ENCODE measurements around the gene ZNF652.
A peak's percentile ranks its signal among the peaks of the same experiment; 100 is the strongest.

ZNF652 gene

DNA sequence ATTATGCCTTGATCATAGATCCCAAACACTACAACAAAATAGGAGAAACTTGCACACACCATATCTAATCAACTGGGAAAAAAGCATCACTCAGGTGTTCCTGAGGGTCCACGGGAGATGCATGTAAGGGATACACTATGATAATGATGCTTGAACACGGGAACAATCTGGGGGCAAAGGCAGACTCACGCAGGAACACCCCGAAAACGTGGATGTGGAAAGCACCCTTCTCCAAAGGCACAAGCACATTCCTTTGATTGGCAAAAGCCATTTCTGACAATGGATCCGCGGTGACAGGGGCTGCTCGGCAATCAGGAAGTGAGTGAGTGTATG is 1.3 kb downstream of the ZNF652 start:
- TF ChIP-seq, protein P1, sequence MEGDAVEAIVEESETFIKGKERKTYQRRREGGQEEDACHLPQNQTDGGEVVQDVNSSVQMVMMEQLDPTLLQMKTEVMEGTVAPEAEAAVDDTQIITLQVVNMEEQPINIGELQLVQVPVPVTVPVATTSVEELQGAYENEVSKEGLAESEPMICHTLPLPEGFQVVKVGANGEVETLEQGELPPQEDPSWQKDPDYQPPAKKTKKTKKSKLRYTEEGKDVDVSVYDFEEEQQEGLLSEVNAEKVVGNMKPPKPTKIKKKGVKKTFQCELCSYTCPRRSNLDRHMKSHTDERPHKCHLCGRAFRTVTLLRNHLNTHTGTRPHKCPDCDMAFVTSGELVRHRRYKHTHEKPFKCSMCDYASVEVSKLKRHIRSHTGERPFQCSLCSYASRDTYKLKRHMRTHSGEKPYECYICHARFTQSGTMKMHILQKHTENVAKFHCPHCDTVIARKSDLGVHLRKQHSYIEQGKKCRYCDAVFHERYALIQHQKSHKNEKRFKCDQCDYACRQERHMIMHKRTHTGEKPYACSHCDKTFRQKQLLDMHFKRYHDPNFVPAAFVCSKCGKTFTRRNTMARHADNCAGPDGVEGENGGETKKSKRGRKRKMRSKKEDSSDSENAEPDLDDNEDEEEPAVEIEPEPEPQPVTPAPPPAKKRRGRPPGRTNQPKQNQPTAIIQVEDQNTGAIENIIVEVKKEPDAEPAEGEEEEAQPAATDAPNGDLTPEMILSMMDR (conservative IDR thresholded peaks at IDR 0.05; ENCODE audit: low read length), result no peak
- no peak for TF ChIP-seq EZH2phosphoT487 (IDR thresholded peaks at IDR 0.05; ENCODE audit: borderline replicate concordance)
- Histone ChIP-seq H3K36me3 (ENCODE audit: insufficient read depth, low read length) (no peaks in the 10 kb centered on the region), H2AFZ (ENCODE audit: low read length) (no peak overlapping the region), H3F3A (ENCODE audit: low read depth) (0 out of 2 replicates have a peak, but pooled peaks cover 2% of the 10 kb centered on the region), H3K27me3 (ENCODE audit: insufficient read depth, low read length, poor library complexity, severe bottlenecking) (no peaks in the 10 kb centered on the region), H3K9me3 (ENCODE audit: insufficient read depth, low read depth, low read length) (no peaks in the 10 kb centered on the region), H3K4me1 (ENCODE audit: insufficient read depth, low read length, poor library complexity, severe bottlenecking) (peaks cover 54% of the 10 kb centered on the region), H3K9me2 (replicated peaks; ENCODE audit: low read depth, low read length) (no peaks in the 10 kb centered on the region), H3K79me2 (ENCODE audit: insufficient read depth, low read length) (peaks cover 53% of the 10 kb centered on the region), H3K4me2 (ENCODE audit: low read depth, low read length, poor library complexity, severe bottlenecking) (peak overlapping the region; percentile 97), H3K4me3 (ENCODE audit: low read length, poor library complexity, severe bottlenecking) (peak overlapping the region; percentile 83), H4K20me1 (ENCODE audit: insufficient read depth, low read length, poor library complexity, severe bottlenecking) (peaks cover 47% of the 10 kb centered on the region), H3K9ac (ENCODE audit: low read depth, low read length, poor library complexity, severe bottlenecking) (peak overlapping the region; percentile 90)

- Histone ChIP-seq H3K9me2 (replicated peaks; ENCODE audit: low read depth, low read length) (no peaks in the 10 kb centered on the region), H3K4me2 (ENCODE audit: low read depth, low read length, poor library complexity, severe bottlenecking) (peak overlapping the region; percentile 97), H3K4me3 (ENCODE audit: low read length, poor library complexity, severe bottlenecking) (peak overlapping the region; percentile 83), H2AFZ (ENCODE audit: low read length) (no peak overlapping the region), H3K9me3 (ENCODE audit: insufficient read depth, low read depth, low read length) (no peaks in the 10 kb centered on the region), H3K9ac (ENCODE audit: low read depth, low read length, poor library complexity, severe bottlenecking) (peak overlapping the region; percentile 90), H3K4me1 (ENCODE audit: insufficient read depth, low read length, poor library complexity, severe bottlenecking) (peaks cover 49% of the 10 kb centered on the region), H4K20me1 (ENCODE audit: insufficient read depth, low read length, poor library complexity, severe bottlenecking) (peaks cover 47% of the 10 kb centered on the region), H3K36me3 (ENCODE audit: insufficient read depth, low read length) (no peaks in the 10 kb centered on the region), H3K79me2 (ENCODE audit: insufficient read depth, low read length) (peaks cover 58% of the 10 kb centered on the region), H3K27me3 (ENCODE audit: insufficient read depth, low read length, poor library complexity, severe bottlenecking) (no peaks in the 10 kb centered on the region), H3F3A (ENCODE audit: low read depth) (0 out of 2 replicates have a peak, but pooled peaks cover 2% of the 10 kb centered on the region)
- TF ChIP-seq, protein P1 (conservative IDR thresholded peaks at IDR 0.05; ENCODE audit: low read length), result no peak
- TF ChIP-seq EZH2phosphoT487 (IDR thresholded peaks at IDR 0.05; ENCODE audit: borderline replicate concordance), result no peak
Observed at GRCh38 chr17:49359990-49360795, 1.9 kb downstream of the ZNF652 start.

DNA sequence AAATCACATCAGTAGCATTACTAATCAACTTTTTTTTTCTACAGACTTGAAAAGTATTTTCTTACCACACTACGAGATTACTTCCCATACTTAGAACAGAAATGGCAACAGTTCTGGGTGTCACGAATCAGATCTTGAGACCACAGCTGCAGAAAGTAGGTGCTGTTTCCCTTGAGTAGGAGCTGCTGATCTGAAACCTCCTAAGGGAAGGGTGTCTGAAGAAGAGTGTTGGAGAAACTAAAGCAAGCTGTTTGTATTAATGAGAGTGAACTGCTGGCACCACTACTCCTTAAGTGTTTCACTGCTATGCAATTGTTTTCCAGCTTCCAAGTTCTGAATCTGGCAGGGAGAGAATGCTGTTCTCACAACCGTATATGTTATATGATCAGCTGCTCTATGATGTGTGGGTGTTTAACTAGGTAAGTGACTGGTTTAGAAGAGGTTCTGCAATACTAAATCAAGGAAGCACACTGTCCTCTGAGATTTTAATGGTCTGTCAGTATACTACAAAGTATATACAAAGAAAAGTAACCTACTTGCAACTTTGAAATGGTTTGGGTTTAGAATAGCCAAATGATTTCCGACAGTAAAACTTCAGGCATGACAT is 3.3 kb downstream of the ZNF652 start:
- Histone ChIP-seq H3K36me3 (ENCODE audit: insufficient read depth, low read length) (no peaks in the 10 kb centered on the region), H3K4me1 (ENCODE audit: insufficient read depth, low read length, poor library complexity, severe bottlenecking) (peaks cover 49% of the 10 kb centered on the region), H3K9me3 (ENCODE audit: insufficient read depth, low read depth, low read length) (no peaks in the 10 kb centered on the region), H3K9me2 (replicated peaks; ENCODE audit: low read depth, low read length) (no peaks in the 10 kb centered on the region), H3K4me2 (ENCODE audit: low read depth, low read length, poor library complexity, severe bottlenecking) (peak overlapping the region; percentile 97), H3K9ac (ENCODE audit: low read depth, low read length, poor library complexity, severe bottlenecking) (peak overlapping the region; percentile 90), H3F3A (ENCODE audit: low read depth) (0 out of 2 replicates have a peak, but pooled peaks cover 2% of the 10 kb centered on the region), H3K79me2 (ENCODE audit: insufficient read depth, low read length) (peaks cover 73% of the 10 kb centered on the region), H4K20me1 (ENCODE audit: insufficient read depth, low read length, poor library complexity, severe bottlenecking) (peaks cover 53% of the 10 kb centered on the region), H2AFZ (ENCODE audit: low read length) (no peak overlapping the region), H3K27me3 (ENCODE audit: insufficient read depth, low read length, poor library complexity, severe bottlenecking) (no peaks in the 10 kb centered on the region), H3K4me3 (ENCODE audit: low read length, poor library complexity, severe bottlenecking) (peak overlapping the region; percentile 83)
- no peak for TF ChIP-seq EZH2phosphoT487 (IDR thresholded peaks at IDR 0.05; ENCODE audit: borderline replicate concordance)
- TF ChIP-seq, protein P1 (conservative IDR thresholded peaks at IDR 0.05; ENCODE audit: low read length), result no peak

Measured in Loucy (cell line).